Measurements from ENCODE around the gene SLA2.

DNA sequence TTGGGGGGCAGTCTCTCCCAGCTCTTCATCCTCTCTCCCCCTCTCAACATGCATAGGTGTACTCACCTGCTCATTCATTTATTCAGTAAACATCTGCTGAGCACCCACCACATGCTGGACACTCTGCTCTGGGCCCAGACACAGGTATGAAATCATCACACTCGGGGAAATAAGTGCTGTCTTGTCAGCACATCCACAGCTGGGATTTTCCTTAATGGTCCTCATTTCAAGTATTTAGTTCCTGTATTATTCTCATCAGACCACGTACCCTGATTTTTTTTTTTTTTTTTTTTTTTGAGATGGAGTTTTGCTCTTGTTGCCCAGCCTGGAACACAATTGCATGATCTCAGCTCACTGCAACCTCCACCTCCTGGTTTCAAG, 21.1 kb downstream of the SLA2 start:
- TF ChIP-seq POLR2A (IDR thresholded peaks at IDR 0.05), result no peak
- TF ChIP-seq, protein P1, sequence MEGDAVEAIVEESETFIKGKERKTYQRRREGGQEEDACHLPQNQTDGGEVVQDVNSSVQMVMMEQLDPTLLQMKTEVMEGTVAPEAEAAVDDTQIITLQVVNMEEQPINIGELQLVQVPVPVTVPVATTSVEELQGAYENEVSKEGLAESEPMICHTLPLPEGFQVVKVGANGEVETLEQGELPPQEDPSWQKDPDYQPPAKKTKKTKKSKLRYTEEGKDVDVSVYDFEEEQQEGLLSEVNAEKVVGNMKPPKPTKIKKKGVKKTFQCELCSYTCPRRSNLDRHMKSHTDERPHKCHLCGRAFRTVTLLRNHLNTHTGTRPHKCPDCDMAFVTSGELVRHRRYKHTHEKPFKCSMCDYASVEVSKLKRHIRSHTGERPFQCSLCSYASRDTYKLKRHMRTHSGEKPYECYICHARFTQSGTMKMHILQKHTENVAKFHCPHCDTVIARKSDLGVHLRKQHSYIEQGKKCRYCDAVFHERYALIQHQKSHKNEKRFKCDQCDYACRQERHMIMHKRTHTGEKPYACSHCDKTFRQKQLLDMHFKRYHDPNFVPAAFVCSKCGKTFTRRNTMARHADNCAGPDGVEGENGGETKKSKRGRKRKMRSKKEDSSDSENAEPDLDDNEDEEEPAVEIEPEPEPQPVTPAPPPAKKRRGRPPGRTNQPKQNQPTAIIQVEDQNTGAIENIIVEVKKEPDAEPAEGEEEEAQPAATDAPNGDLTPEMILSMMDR (IDR thresholded peaks at IDR 0.05), result no peak

Measured in adrenal gland (tissue), 5 donors.